GM12864 (cell line): ENCODE data around the gene PPP6R3.
"Not testable (repeated sequence)": the region's sequence is repeated elsewhere in the genome, so short reads cannot be mapped to it uniquely, and the experiment has no call there.

ENCODE experiments used
- DNase-seq: peaks from one replicate; pipeline ENCODE4 v3.0.0-alpha.2; 2011; ENCODE audit warnings: low read depth
- H3K4me3 ChIP-seq: 2 replicates; pipeline ENCODE4 v1.5.1; 2011; ENCODE audit warnings: mild to moderate bottlenecking, low read depth, low read length, control low read depth
- CTCF ChIP-seq: IDR thresholded peaks from 2 replicates; pipeline ENCODE4 v1.5.1; 2011; ENCODE audit warnings: low read depth, mild to moderate bottlenecking, moderate library complexity, low read length, control low read depth, inconsistent platforms; ENCODE audit errors: missing control alignments

PPP6R3 gene

GRCh38 chr11:68610452-68611116 is 150.0 kb downstream of the PPP6R3 start:
- no peak for DNase-seq
- peak; percentile 23 for TF ChIP-seq CTCF
- no peak overlapping the region for H3K4me3 ChIP-seq

GRCh38 chr11:68615657-68616056 is 155.1 kb downstream of the PPP6R3 start:
- DNase-seq: no peak
- no peak overlapping the region for H3K4me3 ChIP-seq
- no peak for TF ChIP-seq CTCF

GRCh38 chr11:68617925-68618809 is 157.6 kb downstream of the PPP6R3 start:
- no peak for DNase-seq
- no peak for TF ChIP-seq CTCF
- H3K4me3 ChIP-seq: no peak overlapping the region

- no peak for DNase-seq
- TF ChIP-seq CTCF: no peak
Measured at GRCh38 chr11:68621826-68622225, 161.3 kb downstream of the PPP6R3 start.

GRCh38 chr11:68623706-68624105 is 163.2 kb downstream of the PPP6R3 start:
- not testable (repeated sequence) for DNase-seq, H3K4me3 ChIP-seq

More at GRCh38 chr11:68621826-68622225, 161.3 kb downstream of the PPP6R3 start:
- H3K4me3 ChIP-seq: no peak overlapping the region

- DNase-seq, H3K4me3 ChIP-seq: not testable (repeated sequence)
Measured at GRCh38 chr11:68625069-68625468, 164.5 kb downstream of the PPP6R3 start.

- DNase-seq, H3K4me3 ChIP-seq: not testable (repeated sequence)
Measured at GRCh38 chr11:68626236-68626635, 165.7 kb downstream of the PPP6R3 start.

- DNase-seq, H3K4me3 ChIP-seq: not testable (repeated sequence)
Measured at GRCh38 chr11:68628837-68629236, 168.3 kb downstream of the PPP6R3 start.

- DNase-seq, H3K4me3 ChIP-seq: not testable (repeated sequence)
Measured at GRCh38 chr11:68632375-68632774, 171.8 kb downstream of the PPP6R3 start.
